ENCODE measurements around the gene RNLS.
"Not testable (repeated sequence)": the region's sequence is repeated elsewhere in the genome, so short reads cannot be mapped to it uniquely, and the experiment has no call there.

Gene RNLS

DNA sequence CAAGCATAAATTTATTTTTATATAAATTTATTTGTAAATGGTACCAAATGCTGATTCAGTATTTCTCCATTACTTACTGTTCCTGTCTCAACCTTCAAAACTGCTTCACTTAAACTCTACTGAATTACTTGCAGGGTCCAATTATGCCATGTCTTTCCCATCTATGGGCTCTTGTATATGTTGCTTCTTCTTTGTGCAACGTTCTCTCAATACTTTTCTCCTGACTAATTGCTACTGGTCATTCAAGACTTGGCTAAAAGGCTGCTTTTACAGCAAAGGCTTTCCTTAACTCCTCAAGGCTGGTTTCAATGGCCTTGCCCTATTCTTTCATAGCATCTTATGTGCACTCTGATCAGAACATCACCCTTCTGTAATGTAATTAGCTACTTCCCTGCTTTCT lies 67.9 kb downstream of the RNLS start:
- no peak for DNase-seq

DNA sequence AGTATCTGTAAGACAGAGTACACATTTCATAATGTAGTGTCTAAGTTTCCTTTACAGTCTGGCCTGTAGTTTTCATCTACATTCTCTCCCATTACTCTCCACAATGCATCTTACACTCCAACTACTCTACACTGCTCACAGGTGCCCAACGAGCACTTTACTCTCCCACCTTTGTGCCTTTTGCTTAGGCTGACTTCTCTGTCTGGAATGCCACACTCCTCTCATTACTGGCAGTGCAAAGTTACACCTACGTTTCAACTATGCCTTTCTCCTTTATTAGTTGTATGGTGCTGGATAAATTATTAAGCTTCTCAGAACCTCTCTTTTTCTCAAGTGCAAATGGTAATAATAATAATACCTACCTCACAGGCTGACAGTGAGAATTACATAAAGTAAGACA lies 70.5 kb downstream of the RNLS start:
- DNase-seq = no peak

DNA sequence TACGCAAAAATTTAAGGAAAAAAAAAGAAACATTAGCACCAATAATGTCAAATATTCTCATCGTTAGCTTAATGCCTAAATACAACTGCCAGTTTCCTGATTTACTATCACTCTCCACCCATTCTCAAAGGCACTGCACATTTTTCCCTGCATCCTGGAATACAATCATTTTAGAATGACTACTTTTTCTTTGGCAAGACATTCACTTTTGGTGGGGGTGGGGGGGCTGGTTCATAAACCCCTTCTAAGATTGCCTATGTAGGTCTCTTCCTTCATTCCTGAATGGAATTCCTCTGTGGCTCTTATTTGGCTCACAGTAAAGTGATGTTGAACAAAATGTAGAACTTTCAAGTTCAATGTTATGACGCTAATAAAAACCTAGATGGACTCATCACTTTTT lies 74.3 kb downstream of the RNLS start:
- DNase-seq = no peak

DNA sequence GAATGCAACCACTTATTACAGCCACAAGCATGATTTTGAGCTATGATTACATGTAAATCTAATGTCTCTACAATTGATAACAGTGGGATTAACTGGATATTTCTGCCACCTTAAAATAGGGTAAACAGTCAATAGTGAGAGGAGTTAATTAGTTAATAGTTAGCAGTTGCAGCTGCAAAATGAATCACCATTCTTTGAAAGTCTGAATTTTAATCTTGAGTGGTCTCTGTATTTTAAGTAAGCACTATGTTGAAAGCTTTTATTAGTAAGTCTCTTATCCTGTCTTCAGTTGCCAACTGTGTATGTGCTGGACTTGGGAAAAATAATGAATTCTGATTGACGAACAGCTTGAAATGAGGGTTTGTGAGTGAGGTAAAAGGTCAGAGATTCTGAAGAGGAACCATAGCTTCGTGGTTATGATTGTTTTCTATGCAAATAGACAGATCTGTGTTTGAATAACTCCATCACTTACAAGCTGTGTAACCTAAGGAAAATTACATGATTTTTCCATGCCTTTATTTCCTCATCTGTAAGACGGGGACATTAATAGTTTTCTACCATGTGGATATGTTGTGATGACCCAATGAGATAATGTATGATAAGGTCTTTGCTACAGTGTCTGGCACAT lies 75.2 kb downstream of the RNLS start:
- DNase-seq = no peak

DNA sequence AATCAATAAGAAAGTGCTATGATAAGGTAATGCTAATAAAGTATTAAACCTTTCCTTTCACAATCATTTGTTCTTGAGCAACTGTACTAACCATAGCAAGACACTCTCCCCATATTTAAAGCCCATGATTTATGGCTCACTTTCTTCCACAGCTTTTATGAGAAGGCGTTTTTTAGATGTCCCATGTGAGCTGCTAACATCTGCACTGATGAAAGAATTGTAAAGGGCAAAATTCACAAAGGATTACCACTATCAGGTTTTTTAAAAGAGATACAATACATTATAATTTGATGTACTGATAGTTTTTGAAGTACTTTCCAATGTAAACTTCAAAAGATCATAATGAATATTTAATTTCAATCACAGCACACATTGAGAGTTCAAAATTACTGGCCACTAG lies 75.7 kb downstream of the RNLS start:
- DNase-seq = no peak

DNA sequence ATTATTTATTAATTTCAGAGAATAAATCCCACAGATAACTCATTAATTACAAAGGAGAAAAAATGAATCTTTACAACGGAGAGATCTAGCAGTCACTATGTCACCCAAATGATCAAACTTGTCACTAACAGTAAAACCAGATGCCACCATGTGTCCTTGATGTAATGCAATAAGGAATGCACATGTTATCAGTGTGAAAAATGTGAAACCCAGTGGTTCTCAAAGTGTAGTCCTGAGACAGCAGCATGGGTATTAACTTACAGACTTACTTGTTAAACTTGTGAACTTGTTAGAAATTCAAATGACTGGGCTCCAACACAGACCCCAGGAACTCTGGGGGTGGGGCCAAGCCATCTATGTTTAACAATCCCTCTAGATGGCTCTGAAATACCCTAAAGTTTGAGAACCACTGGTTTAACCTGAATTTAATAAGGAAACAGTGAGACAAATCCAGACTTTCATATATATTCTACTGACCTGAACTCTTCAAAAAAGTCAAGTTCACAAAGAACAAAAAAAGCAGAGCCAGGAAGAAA lies 77.4 kb downstream of the RNLS start:
- no peak for DNase-seq

DNA sequence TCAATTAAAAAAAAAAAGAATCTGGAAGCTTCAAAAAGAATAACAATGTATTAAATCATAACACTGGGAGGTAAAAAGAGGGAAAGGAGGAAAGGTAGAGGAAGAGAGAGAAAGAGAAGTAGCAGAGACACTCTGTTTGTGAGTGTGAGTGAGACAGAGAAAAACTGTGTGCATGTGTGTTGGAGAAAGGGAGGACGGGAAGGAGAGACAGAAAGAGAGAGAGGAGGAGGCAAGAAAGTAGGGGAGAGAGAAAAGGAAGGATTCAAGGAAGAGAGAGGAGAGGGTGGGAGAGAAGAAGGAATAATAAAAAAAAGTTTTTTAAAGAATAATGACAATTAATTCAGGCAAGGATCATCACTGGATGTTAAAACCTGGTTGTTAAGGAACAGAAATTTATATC lies 77.9 kb downstream of the RNLS start:
- no peak for DNase-seq

DNA sequence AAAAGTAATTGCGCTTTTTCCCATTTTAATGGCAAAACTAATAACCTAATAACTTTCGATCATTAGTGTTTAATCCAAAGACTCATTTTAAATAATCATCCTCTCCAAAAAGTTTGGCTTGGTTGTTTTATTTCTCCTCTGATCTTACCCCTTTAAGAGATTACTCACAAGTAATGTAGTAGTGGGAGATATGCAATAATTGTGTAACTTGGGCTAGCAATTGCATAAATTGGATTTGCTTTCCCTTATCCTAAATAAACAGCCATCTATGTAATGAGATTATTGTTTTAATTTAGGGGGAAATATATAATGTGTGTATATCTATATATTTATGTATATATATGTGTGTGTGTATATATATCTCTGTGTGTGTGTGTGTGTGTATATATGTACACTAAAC lies 82.5 kb downstream of the RNLS start:
- no peak for DNase-seq

DNA sequence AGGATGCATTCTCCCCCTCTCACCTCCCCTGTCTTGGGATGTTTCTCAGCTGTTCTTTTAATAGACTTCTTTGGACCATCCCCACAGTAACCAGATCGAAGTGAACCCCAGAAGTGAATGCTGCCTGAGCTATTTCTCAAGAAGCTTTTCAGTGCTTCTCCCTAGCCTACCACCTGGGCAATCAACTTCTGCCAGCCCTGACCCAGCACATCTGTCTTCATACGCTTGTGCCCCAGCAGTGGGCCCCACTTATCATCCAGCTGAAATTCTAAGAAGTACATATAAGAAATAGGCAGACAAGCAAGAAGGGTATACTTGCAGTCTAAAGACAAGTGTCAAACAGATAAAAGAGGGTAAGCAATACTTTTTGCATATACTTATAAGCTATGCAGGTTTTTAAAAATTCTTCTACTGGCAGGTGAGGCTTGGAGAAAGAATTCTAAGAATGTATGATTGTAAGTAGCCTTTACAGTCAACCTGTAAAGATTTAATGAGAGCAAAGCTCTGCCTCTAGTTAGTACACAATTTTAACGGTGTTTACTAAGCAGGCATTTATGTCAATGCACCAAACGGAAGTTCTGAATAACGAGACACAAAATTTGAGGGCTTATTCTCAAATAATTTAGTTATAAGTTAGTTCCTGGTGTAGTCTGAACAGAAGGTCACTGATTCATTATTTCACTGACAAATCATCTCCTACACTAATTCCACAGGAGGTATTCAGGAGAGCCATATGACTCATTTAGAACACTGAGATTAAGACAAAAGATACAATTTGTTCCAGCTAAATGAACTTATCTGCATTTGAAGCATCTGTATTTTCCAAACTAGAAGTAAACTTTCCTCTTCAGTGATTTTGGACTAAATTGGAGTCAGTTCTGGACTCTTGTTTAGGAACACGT lies 83.3 kb downstream of the RNLS start:
- DNase-seq = no peak

DNA sequence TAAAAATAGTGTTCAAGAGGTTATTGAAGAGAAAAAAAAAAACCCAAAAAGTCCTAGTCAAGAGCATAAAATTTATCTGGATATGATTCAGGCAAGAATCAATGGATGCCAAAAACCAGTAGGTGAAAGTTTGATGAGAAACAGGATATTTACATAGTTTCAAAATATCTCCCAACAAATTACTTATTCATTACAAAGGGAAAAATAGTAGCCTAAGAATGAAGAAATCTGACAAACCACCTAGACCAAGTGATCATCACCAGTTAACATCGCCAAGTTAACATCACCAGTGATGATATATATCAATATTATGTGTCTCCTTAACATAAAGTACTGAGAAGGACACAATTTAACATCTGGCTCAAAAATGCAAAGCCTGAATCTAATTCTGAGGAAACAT lies 85.2 kb downstream of the RNLS start:
- DNase-seq = no peak

DNA sequence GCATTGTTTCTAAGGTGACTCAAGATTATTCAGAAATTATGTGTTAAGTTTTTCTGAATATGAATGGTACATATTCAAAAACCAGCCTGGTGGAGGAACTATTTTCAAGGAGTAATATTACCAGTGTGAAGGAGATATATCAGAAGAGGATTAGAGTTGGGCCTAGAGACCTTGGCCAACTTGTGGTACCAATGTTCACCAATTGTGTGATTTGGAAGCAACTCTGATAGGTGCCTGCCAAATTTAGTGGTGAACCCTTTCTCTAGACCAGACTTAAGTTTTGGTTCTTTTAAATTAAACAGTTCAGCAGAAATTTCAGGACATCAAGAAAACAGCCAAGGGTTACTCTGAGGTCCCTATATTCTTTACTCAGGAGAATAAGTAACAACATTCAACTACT lies 88.6 kb downstream of the RNLS start:
- DNase-seq = no peak

DNA sequence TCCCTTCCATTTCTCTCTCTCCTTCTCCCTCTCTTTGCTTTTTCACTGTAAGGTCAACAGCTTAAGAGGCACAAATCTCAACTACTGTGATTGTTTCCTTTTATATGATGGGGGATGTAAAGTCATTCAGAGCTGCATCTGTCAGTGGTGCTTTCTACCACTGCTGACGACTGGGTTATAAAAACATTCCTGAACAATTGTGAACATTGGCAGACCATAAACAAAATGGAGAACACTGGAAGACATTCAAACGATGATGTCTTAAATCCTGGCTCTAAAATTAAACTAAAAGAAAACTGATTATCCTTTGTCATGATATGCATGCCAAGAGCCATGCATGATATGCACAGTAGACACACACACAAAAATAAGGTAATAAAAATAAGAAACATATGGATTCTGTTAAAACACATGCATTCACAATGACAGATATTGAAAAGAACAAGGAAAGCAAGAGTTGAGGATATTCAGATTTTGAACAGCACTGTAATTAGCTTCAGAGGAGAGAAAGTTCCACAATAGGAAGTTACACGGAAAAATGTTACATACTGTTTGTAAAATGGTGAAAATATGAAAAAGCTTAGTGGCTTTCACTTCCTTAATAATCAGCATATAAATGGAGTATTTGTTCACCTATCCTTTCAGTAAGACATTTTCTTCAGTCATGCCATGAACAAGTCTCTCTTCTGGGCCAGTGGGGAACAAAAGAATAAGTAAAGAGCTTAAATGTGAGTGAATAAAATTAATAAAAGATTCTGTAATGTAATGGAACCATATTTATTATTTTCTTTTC lies 89.2 kb downstream of the RNLS start:
- DNase-seq = no peak

DNA sequence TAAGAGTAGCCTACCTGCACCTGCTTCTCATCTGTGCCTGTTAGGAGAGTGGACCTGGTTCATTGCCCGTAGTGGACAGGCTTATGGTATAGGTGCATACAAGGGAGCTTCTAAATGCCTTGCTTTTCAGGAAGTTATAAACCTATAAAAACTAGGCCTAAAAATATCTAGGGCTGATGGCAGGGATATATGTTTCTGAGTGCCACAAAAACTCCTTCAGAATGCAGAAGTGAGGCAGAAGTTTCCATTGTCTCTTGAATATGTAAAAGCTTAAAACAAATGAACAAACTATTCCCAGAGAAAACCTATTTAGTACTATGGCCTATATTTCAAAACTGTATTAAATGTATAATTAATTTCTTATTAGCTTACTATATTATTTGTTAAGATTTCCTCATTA lies 91.8 kb downstream of the RNLS start:
- DNase-seq = no peak

DNA sequence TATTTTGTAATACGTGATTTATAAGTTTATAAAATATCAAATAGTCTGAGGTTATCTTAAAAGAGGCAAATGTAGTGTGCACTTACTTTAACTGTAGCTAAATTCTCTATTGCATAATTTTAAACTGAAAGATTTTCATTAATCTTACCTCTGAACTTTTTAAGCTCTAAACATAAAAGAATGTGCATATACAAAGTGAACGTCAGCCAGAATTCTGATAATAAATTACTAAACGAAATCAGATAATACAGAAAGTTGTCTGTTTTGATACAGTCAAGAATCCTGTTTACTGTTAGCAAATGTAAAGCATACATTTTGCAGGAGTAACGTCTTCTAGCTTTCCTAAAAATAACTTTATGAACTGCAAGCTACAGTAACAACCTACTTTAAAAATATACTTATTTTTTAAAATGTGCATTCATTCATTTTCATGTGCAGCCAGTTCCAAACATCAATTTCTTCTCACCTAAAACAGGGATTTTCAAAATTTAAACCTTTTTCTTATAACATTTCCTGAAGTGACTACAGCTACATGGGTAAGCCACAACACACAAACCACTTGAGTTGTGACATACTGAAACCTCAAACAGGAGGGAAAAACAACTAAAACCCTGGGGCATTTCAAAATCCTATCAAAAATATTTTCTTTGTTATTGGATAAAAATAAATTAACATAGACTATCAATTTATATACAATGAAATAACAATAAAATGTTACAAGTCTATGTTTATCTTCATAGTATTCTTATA lies 92.7 kb downstream of the RNLS start:
- no peak for DNase-seq

DNA sequence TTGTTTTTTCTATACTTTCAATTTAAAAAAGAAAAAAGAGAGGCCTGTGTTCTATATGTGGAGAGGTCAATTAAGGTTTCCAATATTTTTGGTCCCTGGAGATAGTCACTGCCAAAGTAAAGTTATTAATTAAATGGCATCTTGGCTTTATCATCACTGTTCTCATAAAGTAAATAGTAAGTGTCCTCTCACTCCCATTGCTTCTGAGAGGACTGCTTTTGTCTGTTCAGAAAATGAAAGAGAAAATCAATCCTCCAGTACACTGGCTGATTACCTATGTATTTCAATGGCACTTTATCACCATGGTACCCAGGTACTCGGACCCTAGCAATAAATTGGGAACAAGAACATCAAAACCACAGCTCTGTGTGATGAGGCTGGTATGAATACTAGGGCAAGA lies 94.0 kb downstream of the RNLS start:
- DNase-seq = no peak

DNA sequence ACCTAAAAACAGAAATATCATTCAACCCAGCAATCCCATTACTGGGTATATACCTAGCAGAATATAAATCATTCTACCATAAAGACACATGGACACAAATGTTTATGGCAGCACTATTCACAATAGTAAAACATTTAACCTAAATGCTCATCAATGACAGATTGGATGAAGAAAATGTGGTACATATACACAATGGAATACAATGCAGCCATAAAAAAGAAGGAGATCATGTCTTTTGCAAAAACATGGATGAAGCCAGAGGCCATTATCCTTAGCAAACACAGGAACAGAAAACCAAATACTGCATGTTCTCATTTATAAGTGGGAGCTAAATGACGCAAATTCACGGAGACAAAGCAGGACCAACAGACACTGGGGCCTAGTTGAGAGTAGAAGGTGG lies 96.3 kb downstream of the RNLS start:
- not testable (repeated sequence) for DNase-seq

DNA sequence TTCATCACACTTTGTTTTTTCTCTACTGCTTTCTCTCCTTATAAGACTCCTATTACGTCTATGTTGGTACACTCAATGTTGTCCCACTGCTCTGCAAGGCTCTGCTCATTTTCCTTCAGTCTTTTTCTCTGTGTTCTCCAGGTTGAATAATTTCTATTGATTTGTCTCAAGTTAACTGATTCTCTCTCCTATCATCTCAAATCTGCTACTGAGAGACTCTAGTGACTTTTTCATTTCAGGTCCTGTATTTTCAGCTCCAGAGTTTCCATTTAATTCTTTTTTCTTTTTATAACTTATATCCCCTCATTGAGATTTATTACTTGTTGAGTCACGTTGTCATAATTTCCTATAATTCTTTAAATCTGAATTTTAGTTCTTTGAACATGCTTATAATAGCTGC lies 100.9 kb downstream of the RNLS start:
- DNase-seq = no peak

DNA sequence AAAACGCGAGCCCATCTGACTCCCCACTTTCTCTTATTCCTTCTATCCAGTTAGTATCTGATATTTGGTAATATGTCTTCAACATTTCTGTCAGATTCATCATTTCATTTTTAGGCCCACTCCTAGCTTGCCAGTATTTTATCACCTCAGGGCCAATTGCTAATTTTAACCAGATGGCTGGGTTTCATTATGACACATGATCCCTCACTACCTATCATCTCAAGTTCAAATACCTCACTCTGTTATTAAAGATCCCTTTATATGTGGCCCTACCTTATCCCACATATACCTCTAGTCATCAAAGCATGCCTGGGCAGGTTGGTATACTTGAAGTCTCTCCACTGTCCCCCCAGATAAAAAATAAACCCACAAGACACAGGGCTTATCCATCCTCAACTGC lies 104.9 kb downstream of the RNLS start:
- no peak for DNase-seq

DNA sequence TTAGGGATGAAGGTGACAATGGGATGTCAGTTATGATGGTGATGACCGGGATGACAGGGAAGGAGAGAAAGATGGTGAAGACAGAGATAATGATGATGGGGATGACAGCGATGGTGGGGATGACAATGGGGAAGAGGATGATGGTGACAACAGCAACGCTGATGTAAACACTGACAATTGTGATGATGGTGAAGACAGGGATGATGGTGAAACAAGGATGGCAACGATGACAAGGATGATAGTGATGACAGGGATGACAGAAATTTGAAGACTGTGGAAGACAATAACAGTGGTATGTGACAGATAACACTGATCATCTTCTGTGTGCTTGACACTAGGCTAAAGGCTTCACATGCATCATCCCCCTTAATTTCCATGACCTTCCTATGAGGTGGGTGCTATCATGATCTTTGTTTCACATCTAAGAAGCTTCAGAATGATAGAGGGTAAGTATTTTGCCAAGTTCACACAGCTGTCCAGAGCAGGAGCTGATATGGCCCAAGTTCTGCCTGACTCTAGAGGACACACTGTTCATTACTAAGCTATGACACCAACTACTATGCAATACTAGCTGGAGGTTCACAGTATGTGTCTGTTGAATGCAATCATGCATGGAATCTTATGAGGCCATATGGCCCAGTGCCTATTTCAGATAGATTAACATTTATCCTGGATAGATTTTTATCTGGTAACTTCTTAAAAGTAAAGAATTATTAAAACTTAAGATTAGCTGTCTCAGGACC lies 105.6 kb downstream of the RNLS start:
- DNase-seq = no peak

DNA sequence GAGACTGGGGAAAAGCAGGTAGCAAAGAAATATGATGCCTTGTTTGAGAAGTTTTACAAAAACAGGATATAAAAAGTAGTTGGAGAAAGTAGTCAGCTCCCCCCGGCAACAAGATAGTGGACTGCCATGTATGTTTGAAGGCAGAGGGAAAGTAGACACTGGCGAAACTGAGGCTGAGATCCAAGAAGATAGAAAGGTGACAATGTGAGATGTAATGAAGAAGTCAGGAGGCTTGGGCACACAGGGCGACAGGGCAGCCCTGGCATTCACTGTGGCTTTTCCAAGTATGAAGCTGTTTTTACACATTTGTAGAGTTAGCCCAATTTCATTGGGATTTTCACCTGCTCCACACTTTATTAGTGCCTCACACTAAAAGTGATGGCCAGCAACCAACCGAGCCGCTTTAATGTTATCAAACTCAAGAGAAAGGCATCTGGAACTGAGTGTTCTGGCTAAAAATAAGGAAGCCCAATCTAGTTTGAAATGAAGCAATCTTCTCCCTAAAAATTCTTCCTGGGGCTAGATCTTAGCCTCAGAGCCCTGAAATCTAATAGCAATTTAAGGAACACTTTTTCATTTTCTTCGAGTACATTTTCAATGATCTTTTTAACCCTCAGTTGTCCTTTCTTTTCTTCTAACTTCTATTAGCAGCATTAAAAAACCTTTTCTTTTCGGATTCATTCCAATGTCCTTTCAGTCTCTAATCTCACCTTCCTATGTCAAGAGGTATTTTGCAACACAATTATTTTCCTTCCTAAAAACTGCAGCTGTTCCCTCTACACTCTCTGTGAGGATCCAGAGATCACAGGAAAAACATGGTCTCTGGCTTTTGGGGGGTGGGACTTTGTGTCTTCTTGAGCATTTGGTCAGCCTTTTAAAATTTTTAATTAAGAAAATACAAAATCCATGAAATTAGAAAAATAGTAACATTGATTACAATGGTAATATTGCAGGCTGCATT lies 108.0 kb downstream of the RNLS start:
- no peak for DNase-seq

All from activated T-cell treated with anti-CD3 and anti-CD28 coated beads, Interleukin-2, amount 50 U/mL, for 1 hour (primary cell).